ENCODE results near the gene RFFL. TPM values are rescaled to one million over a fixed set of nuclear protein-coding genes. Genes with fewer than 3 reads are reported as not detected.

The RFFL gene
- total and polyA plus RNA-seq, 2 of the 4 experiments (the other 2 are of a cell fraction) = 11.6 to 19.2 TPM

GRCh38 chr17:35019386-35020179 lies 43.9 kb downstream of the RFFL start:
- BruUV-seq (replicated peaks) = no TSS peak
- no peaks in the 10 kb centered on the region for H3K27me3 ChIP-seq (ENCODE audit: control insufficient read depth, insufficient read depth, low read length)
- no peaks in the 10 kb centered on the region for H3K9me3 ChIP-seq (ENCODE audit: control insufficient read depth, insufficient read depth, low read length)
- in situ Hi-C loops (cut with MboI; ENCODE audit: low sequenced_read_pairs) = no loop called here
- no peak overlapping the region for H3K23ac ChIP-seq (ENCODE audit: low read depth, low read length)
- H3K14ac ChIP-seq (replicated peaks; ENCODE audit: low read depth, low read length) = no peak overlapping the region
- H3K9ac ChIP-seq (ENCODE audit: low read depth, low read length) = no peak overlapping the region
- H4K91ac ChIP-seq (ENCODE audit: insufficient read depth, low read depth, low read length) = no peak overlapping the region
- H4K8ac ChIP-seq (ENCODE audit: low read depth in 2 of 2, low read length in 2 of 2) = no peak overlapping the region
- H3K18ac ChIP-seq (ENCODE audit: low read depth, low read length) = no peak overlapping the region
- H3K4me3 ChIP-seq (ENCODE audit: insufficient read depth, low read depth, low read length) = no peak overlapping the region
- no peak overlapping the region for H2BK120ac ChIP-seq (ENCODE audit: low read depth, low read length)
- H3K27ac ChIP-seq (ENCODE audit: insufficient read depth, low read length) = no peak overlapping the region
- H4K20me1 ChIP-seq (ENCODE audit: insufficient read depth, low read length) = no peaks in the 10 kb centered on the region; the same call in 1 of the 2 replicates
- H4K5ac ChIP-seq (ENCODE audit: low read depth, low read length) = no peak overlapping the region
- no peak overlapping the region for H3K4ac ChIP-seq (ENCODE audit: low read depth, low read length)
- H2BK5ac ChIP-seq (ENCODE audit: low read depth, low read length, poor library complexity, severe bottlenecking) = no peak overlapping the region
- peaks cover 15 to 58% of the 10 kb centered on the region in 2 experiments for H3K79me1 ChIP-seq (ENCODE audit: low read depth in 1 of 2, low read length in 2 of 2)
- no CpG with 5 or more reads among the region's 6 CpGs for WGBS, 2 experiments (ENCODE audit: extremely low coverage in 2 of 2, insufficient read length in 1 of 2)
- dilution Hi-C loops (cut with HindIII; ENCODE audit: low sequenced_read_pairs, unreplicated experiment) = no loop called here
- ChIA-PET POLR2A (ENCODE audit: unreplicated experiment) (no interaction called here), CTCF (interaction anchor here (0.6 kb wide), 1 partner anchor 25 kb away, joined by 5 read pairs; no protein-coding TSS in a partner anchor)
- H3K4me2 ChIP-seq (ENCODE audit: low read depth, low read length) = no peak overlapping the region
- TF ChIP-seq RFX5 (IDR thresholded peaks at IDR 0.05; ENCODE audit: low read depth, low read length) (no peak), SMC3 (IDR thresholded peaks at IDR 0.05; ENCODE audit: low read depth, low read length) (no peak), MXI1 (IDR thresholded peaks at IDR 0.05; ENCODE audit: borderline replicate concordance, low read depth, low read length) (no peak), MAFK (IDR thresholded peaks at IDR 0.05; ENCODE audit: low read depth, low read length) (no peak), MAZ (IDR thresholded peaks at IDR 0.05; ENCODE audit: borderline replicate concordance, low read depth, low read length) (no peak), BHLHE40 (IDR thresholded peaks at IDR 0.05; ENCODE audit: low read depth, low read length) (no peak), FOS (IDR thresholded peaks at IDR 0.05; ENCODE audit: low read depth, low read length) (no peak), NFE2L2 (IDR thresholded peaks at IDR 0.05; ENCODE audit: low read depth, low read length) (no peak), RCOR1 (IDR thresholded peaks at IDR 0.05; ENCODE audit: insufficient replicate concordance, low read length) (no peak), RAD21 (IDR thresholded peaks at IDR 0.05; ENCODE audit: low read length) (no peak)
- TF ChIP-seq, protein P1, sequence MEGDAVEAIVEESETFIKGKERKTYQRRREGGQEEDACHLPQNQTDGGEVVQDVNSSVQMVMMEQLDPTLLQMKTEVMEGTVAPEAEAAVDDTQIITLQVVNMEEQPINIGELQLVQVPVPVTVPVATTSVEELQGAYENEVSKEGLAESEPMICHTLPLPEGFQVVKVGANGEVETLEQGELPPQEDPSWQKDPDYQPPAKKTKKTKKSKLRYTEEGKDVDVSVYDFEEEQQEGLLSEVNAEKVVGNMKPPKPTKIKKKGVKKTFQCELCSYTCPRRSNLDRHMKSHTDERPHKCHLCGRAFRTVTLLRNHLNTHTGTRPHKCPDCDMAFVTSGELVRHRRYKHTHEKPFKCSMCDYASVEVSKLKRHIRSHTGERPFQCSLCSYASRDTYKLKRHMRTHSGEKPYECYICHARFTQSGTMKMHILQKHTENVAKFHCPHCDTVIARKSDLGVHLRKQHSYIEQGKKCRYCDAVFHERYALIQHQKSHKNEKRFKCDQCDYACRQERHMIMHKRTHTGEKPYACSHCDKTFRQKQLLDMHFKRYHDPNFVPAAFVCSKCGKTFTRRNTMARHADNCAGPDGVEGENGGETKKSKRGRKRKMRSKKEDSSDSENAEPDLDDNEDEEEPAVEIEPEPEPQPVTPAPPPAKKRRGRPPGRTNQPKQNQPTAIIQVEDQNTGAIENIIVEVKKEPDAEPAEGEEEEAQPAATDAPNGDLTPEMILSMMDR (conservative IDR thresholded peaks at IDR 0.05; ENCODE audit: low read depth, low read length) = no peak
- H3K36me3 ChIP-seq (ENCODE audit: control insufficient read depth, insufficient read depth, low read length) = peaks cover 23% of the 10 kb centered on the region
- no peak overlapping the region for H2AK9ac ChIP-seq (replicated peaks; ENCODE audit: low read depth, low read length, poor library complexity)
- no peak for ATAC-seq (ENCODE audit: low read depth)
- H3K56ac ChIP-seq (ENCODE audit: extremely low read depth, insufficient read depth, low read length) = no peak overlapping the region
- H2BK20ac ChIP-seq (ENCODE audit: low read depth, low read length) = no peak overlapping the region
- H3K4me1 ChIP-seq (ENCODE audit: control insufficient read depth, insufficient read depth, low read length) = 0 out of 2 replicates have a peak, but pooled peaks cover 2% of the 10 kb centered on the region
- intact Hi-C loops (cut with micrococcal nuclease) = loop anchor here (5.0 kb wide), 1 partner anchor 48 kb away; no protein-coding TSS in a partner anchor
- no peak overlapping the region for H2AK5ac ChIP-seq (ENCODE audit: low read depth, low read length)
- H2AFZ ChIP-seq (replicated peaks; ENCODE audit: low read length, poor library complexity) = no peak overlapping the region
- no peak for DNase-seq
- no peak overlapping the region for H2BK15ac ChIP-seq (ENCODE audit: low read depth, low read length)
- H3K9me1 ChIP-seq (ENCODE audit: insufficient read depth, low read length) = peaks cover 14% of the 10 kb centered on the region
